Naive thymus-derived CD8-positive, alpha-beta T cell (primary cell): ENCODE measurements around the gene DUSP16. TPM values are rescaled to one million over a fixed set of nuclear protein-coding genes. Genes with fewer than 3 reads are reported as not detected.

ENCODE experiments used
- ATAC-seq, 2 donors: fragments of 150-1000 bp; cut with Tn5 transposase in 1 of 2; sonication (Bioruptor Pico), chemical (Tn5 transposase) in 1 of 2; 1 replicate in 1 of 2; 2 replicates in 1 of 2; pipeline ENCODE4 v1.10.0; 2021; ENCODE audit warnings: mild to moderate bottlenecking in 2 of 2, moderate library complexity in 2 of 2
- POLR2A ChIA-PET: fragments of 350-600 bp; sonication (Branson Sonifier 250); formaldehyde crosslinking; loops from one replicate; lab custom pipeline; 2021; ENCODE audit warnings: antibody characterized with exemption; lab: Charles Lee
- DNase-seq, 10 donors: peaks; one replicate each; pipeline versions ENCODE4 v3.0.0 to v3.0.0-alpha.2; 2020 to 2022
- H3K27ac Mint-ChIP-seq, 10 donors: one replicate each; pipeline ENCODE4 v1.8.0; 2020 to 2022; ENCODE audit warnings: mild to moderate bottlenecking in 10 of 10, mixed read lengths in 10 of 10, moderate library complexity in 4 of 10, inconsistent platforms in 1 of 10
- H3K27me3 Mint-ChIP-seq, 5 donors: one replicate each; pipeline ENCODE4 v1.8.0; 2021 to 2022; ENCODE audit warnings: mixed read lengths in 5 of 5
- H3K36me3 Mint-ChIP-seq, 3 donors: one replicate each; pipeline ENCODE4 v1.8.0; 2020 to 2022; ENCODE audit warnings: mixed read lengths in 3 of 3, mild to moderate bottlenecking in 2 of 3, inconsistent platforms in 1 of 3
- H3K4me1 Mint-ChIP-seq, 4 donors: one replicate each; pipeline ENCODE4 v1.8.0; 2021 to 2022; ENCODE audit warnings: mixed read lengths in 4 of 4
- H3K4me3 Mint-ChIP-seq, 10 donors: one replicate each; pipeline ENCODE4 v1.8.0; 2020 to 2022; ENCODE audit warnings: mild to moderate bottlenecking in 10 of 10, mixed read lengths in 10 of 10, moderate library complexity in 6 of 10, inconsistent platforms in 1 of 10
- H3K9me3 Mint-ChIP-seq, 9 donors: one replicate each; pipeline ENCODE4 v1.8.0; 2020 to 2022; ENCODE audit warnings: mixed read lengths in 9 of 9, mild to moderate bottlenecking in 3 of 9, inconsistent platforms in 1 of 9, moderate library complexity in 1 of 9
- polyA plus RNA-seq, 3 donors: library from polyadenylated mRNA; unstranded; fragments of 300-500 nt; fragmentation: Illumina TruSeq; gene quantifications; one replicate each; pipeline ENCODE4 v1.2.3, GENCODE V29; 2021
- total RNA-seq, 8 experiments: library from RNA in 2 of 8; stranded (reverse) in 2 of 8; gene quantifications; one replicate each; pipeline ENCODE4 v1.2.3 and lab custom pipeline; 2021 to 2026

The DUSP16 gene
- total and polyA plus RNA-seq, 5 experiments from 2014 or later = 4.5 to 30.4 (median 4.7) TPM

DNA sequence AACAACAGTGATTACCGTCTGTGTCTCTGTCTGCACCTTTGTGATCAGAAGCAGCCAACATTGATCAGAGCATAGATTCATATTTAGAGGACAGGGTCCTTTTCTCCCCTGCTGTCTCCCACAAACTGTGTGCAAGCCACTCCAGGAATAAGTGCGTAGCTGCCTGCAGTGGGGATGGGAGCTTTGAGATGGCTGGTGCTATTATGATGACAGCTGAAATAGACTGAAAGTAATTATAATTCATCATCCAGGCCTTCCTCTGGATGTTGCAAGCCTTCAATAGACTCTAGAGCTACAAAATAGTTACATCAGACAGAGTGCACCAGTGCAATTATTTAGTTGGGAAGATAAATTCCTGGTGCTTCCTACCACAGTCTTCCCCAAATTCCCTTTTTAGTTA lies 137.7 kb downstream of the DUSP16 start:
- POLR2A ChIA-PET = no interaction called here
- peak overlapping the region in 2 of 10 donors; percentile 48 to 67 for H3K27ac Mint-ChIP-seq

More for the DNA sequence above, 137.7 kb downstream of the DUSP16 start:
- no peak overlapping the region for H3K4me3 Mint-ChIP-seq
- peaks cover 27 to 46% (median 29%) of the 10 kb centered on the region in 3 donors for H3K36me3 Mint-ChIP-seq
- ATAC-seq = no peak
- H3K9me3 Mint-ChIP-seq = peaks cover 6 to 45% (median 19%) of the 10 kb centered on the region in 9 donors
- H3K27me3 Mint-ChIP-seq = no peaks in the 10 kb centered on the region
- peaks cover 9 to 18% (median 10%) of the 10 kb centered on the region in 4 donors for H3K4me1 Mint-ChIP-seq
- DNase-seq = no peak

Other genes starting within 250 kb of the DUSP16 start
- under 1 TPM; 0.34 to 0.36 TPM for gene MANSC1, start 212.6 kb downstream of the DUSP16 start, total RNA-seq
- under 1 TPM; 0.39 to 0.89 (median 0.84) TPM for gene MANSC1, start 212.6 kb downstream of the DUSP16 start, polyA plus RNA-seq
- 10 to 100 TPM; 12.4 to 16.6 TPM for gene BORCS5, start 205.8 kb downstream of the DUSP16 start, total RNA-seq
- 10 to 100 TPM; 14.2 to 18.4 (median 15.7) TPM for gene BORCS5, start 205.8 kb downstream of the DUSP16 start, polyA plus RNA-seq
- gene CREBL2, start 49.0 kb upstream of the DUSP16 start, total RNA-seq = 10 to 100 TPM; 35.1 to 35.5 TPM
- gene CREBL2, start 49.0 kb upstream of the DUSP16 start, polyA plus RNA-seq = 10 to 100 TPM; 36.5 to 46.8 (median 44.7) TPM
- gene GPR19, start 133.3 kb upstream of the DUSP16 start, total RNA-seq = 1 to 10 TPM; 1.3 to 1.9 TPM
- under 1 TPM in 2 of 3 donors, not detected in 1; 0.47 to 0.51 TPM for gene GPR19, start 133.3 kb upstream of the DUSP16 start, polyA plus RNA-seq
- 100 to 1,000 TPM; 161 TPM for gene CDKN1B, start 154.5 kb upstream of the DUSP16 start, total RNA-seq
- gene CDKN1B, start 154.5 kb upstream of the DUSP16 start, polyA plus RNA-seq = 10 to 100 TPM in 2 of 3 donors, 1 to 10 TPM in 1; 8.3 to 26.9 (median 20.6) TPM
- 1 to 10 TPM; 2.5 to 4.3 TPM for gene APOLD1, start 222.8 kb upstream of the DUSP16 start, total RNA-seq
- gene APOLD1, start 222.8 kb upstream of the DUSP16 start, polyA plus RNA-seq = 1 to 10 TPM in 1 of 3 donors, under 1 TPM in 2; 0.14 to 1.4 (median 0.54) TPM